Astrocyte (in vitro differentiated cells and primary cell): ENCODE data around the gene SMAD1.

Experiments used
- CTCF ChIP-seq: IDR thresholded peaks from 2 replicates; pipeline ENCODE4 v1.5.1; 2011; ENCODE audit warnings: low read depth, mild to moderate bottlenecking, inconsistent platforms, low read length, moderate library complexity; ENCODE audit not compliant: insufficient read depth
- EZH2 ChIP-seq: IDR thresholded peaks from 2 replicates; pipeline ENCODE4 v1.6.1; 2012; ENCODE audit warnings: mild to moderate bottlenecking, low read length, inconsistent platforms; ENCODE audit not compliant: insufficient read depth

- no peak for TF ChIP-seq CTCF
- TF ChIP-seq EZH2, result no peak
These were observed 1.4 kb upstream of the SMAD1 start for GRCh38 chr4:145480257-145480656.
